Measurements from ENCODE around the gene STK39. TPM values are rescaled to one million over a fixed set of nuclear protein-coding genes. Genes with fewer than 3 reads are reported as not detected.

The STK39 gene
- total RNA-seq, 2 donors from 2014 or later = 21.8 to 43.1 TPM

- H3K36me3 Mint-ChIP-seq = no peaks in the 10 kb centered on the region
- DNase-seq (ENCODE audit: low spot score in 2 of 2) = no peak
- no peak overlapping the region for H3K27ac Mint-ChIP-seq
- no peaks in the 10 kb centered on the region for H3K9me3 Mint-ChIP-seq
- no peak for ATAC-seq
These were observed 321.6 kb downstream of the STK39 start for GRCh38 chr2:167925758-167926157.

DNA sequence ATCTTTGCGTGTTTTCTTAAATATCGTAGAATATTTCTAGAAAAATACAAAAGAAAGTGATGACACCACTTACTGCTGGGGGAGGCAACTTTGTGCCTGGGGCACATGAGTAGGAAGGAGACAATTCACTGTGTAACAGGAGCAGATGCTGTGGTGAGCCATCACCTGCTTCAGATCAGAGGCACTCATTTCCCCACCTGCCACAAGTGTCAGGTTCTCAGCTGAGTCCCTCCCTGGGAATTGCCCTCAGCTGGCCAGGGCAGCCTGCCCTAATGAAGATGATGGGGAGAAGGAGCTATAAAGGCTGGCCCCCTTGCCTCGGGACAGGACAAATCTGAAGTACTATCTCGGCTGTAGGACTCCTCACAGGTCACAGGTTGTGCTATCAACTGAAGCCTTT is 322.8 kb downstream of the STK39 start:
- no peaks in the 10 kb centered on the region for H3K36me3 Mint-ChIP-seq
- no peaks in the 10 kb centered on the region for H3K9me3 Mint-ChIP-seq
- DNase-seq (ENCODE audit: low spot score in 2 of 2) = no peak

DNA sequence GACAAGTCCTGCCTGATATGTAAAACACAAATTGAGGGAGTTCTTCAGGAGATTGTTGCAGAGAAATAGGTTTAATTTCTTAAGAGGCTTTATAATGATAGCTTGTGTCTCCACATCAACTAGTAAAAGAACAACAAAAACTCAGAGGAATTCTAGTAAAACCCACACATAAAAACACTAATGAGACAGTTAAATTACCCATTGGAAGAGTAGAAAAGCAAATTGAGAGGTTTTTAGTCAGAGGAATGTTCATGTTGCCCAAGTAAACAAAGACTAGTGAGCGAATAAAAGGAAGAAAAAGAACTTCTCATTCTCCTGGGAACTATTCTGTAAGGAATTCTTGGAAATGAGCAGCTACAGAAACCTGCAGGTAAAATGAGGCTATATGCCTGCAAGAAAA is 330.6 kb downstream of the STK39 start:
- Mint-ChIP-seq H3K27ac (peak overlapping the region in 1 of 2 donors; percentile 1), H3K9me3 (no peaks in the 10 kb centered on the region), H3K36me3 (no peaks in the 10 kb centered on the region)
- ATAC-seq (no peak), DNase-seq (ENCODE audit: low spot score in 2 of 2) (no peak)

More for the DNA sequence above, 322.8 kb downstream of the STK39 start:
- H3K27ac Mint-ChIP-seq = no peak overlapping the region
- no peak for ATAC-seq

GRCh38 chr2:167914969-167915368 is 332.4 kb downstream of the STK39 start:
- ATAC-seq (no peak), DNase-seq (ENCODE audit: low spot score in 2 of 2) (no peak)
- Mint-ChIP-seq H3K36me3 (no peaks in the 10 kb centered on the region), H3K9me3 (peaks cover 0 to 5% of the 10 kb centered on the region in 2 donors), H3K27ac (no peak overlapping the region)

DNA sequence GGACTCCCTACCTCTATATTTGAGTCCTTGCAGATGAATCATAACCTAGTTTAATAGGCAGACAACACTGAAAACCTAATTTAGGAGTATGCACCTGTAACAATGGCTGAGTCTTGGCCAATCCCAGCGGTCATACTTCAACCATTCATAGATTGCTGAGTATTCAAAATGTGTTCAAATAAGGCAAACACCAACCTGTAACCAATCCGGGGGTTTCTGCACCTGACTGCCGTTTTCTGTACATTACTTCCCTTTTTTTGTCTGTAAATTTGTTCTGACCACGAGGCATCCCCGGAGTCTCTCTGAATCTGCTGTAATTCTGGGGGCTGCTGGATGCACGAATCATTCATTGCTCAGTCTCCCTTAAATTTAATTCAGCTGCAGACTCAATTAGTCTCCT is 338.6 kb downstream of the STK39 start:
- Mint-ChIP-seq H3K27ac (no peak overlapping the region), H3K9me3 (peaks cover 0 to 5% of the 10 kb centered on the region in 2 donors), H3K36me3 (no peaks in the 10 kb centered on the region)
- ATAC-seq = no peak
- DNase-seq (ENCODE audit: low spot score in 2 of 2) = no peak

- DNase-seq (ENCODE audit: low spot score in 2 of 2) (no peak), ATAC-seq (no peak)
- Mint-ChIP-seq H3K9me3 (peaks cover 0 to 3% of the 10 kb centered on the region in 2 donors), H3K36me3 (no peaks in the 10 kb centered on the region), H3K27ac (no peak overlapping the region)
These were observed 341.7 kb downstream of the STK39 start for GRCh38 chr2:167905668-167906067.

Other genes with a start within 250 kb of the STK39 start
- 10 to 100 TPM; 11.0 to 15.0 TPM for gene CERS6, start 208.7 kb upstream of the STK39 start, total RNA-seq